Skeletal muscle cell (primary cell): ENCODE data around the gene MDFI.

ENCODE experiments used
- DNase-seq: peaks from one replicate; pipeline ENCODE4 v3.0.0-alpha.2; 2010; ENCODE audit warnings: low read depth
- H3K4me3 ChIP-seq: 2 replicates; pipeline ENCODE4 v1.5.1; 2011; ENCODE audit warnings: low read depth, mild to moderate bottlenecking, control low read depth, low read length, moderate library complexity

MDFI gene

GRCh38 chr6:41638002-41638934, at the start of gene MDFI:
MDFI (plus strand) TSS chr6:41638468; CDS start chr6:41638750, 282 bp downstream.
- no peak for DNase-seq
- peak within 1 kb of the TSS; percentile 59 for H3K4me3 ChIP-seq

GRCh38 chr6:41589223-41589622, 49.0 kb upstream of the MDFI start:
- no peak for DNase-seq
- H3K4me3 ChIP-seq = no peak overlapping the region

GRCh38 chr6:41589636-41590622, 48.3 kb upstream of the MDFI start:
- no peak for DNase-seq
- H3K4me3 ChIP-seq = no peak overlapping the region

- DNase-seq = no peak
These were observed 47.1 kb upstream of the MDFI start for GRCh38 chr6:41591122-41591521.

GRCh38 chr6:41591859-41592502, 46.3 kb upstream of the MDFI start:
- DNase-seq = no peak

More at GRCh38 chr6:41591122-41591521, 47.1 kb upstream of the MDFI start:
- H3K4me3 ChIP-seq = no peak overlapping the region

GRCh38 chr6:41593406-41593805, 44.9 kb upstream of the MDFI start:
- no peak for DNase-seq
- no peak overlapping the region for H3K4me3 ChIP-seq

More at GRCh38 chr6:41591859-41592502, 46.3 kb upstream of the MDFI start:
- no peak overlapping the region for H3K4me3 ChIP-seq

GRCh38 chr6:41593839-41594238, 44.4 kb upstream of the MDFI start:
- no peak overlapping the region for H3K4me3 ChIP-seq
- no peak for DNase-seq

GRCh38 chr6:41594326-41594725, 43.9 kb upstream of the MDFI start:
- H3K4me3 ChIP-seq = no peak overlapping the region
- DNase-seq = no peak

- DNase-seq = no peak
These were observed 43.5 kb upstream of the MDFI start for GRCh38 chr6:41594766-41595165.

GRCh38 chr6:41595166-41595565, 43.1 kb upstream of the MDFI start:
- no peak for DNase-seq
- H3K4me3 ChIP-seq = no peak overlapping the region

More at GRCh38 chr6:41594766-41595165, 43.5 kb upstream of the MDFI start:
- H3K4me3 ChIP-seq = no peak overlapping the region

GRCh38 chr6:41596096-41596685, 42.1 kb upstream of the MDFI start:
- no peak for DNase-seq
- no peak overlapping the region for H3K4me3 ChIP-seq

- no peak for DNase-seq
- no peak overlapping the region for H3K4me3 ChIP-seq
These were observed 41.5 kb upstream of the MDFI start for GRCh38 chr6:41596807-41597206.

GRCh38 chr6:41597246-41598000, 40.8 kb upstream of the MDFI start:
- no peak for DNase-seq
- H3K4me3 ChIP-seq = no peak overlapping the region

GRCh38 chr6:41598670-41599014, 39.6 kb upstream of the MDFI start:
- no peak overlapping the region for H3K4me3 ChIP-seq
- DNase-seq = no peak

- no peak for DNase-seq
- H3K4me3 ChIP-seq = no peak overlapping the region
These were observed 39.0 kb upstream of the MDFI start for GRCh38 chr6:41599015-41599851.

GRCh38 chr6:41599852-41600445, 38.3 kb upstream of the MDFI start:
- DNase-seq = no peak
- no peak overlapping the region for H3K4me3 ChIP-seq

GRCh38 chr6:41600499-41601247, 37.6 kb upstream of the MDFI start:
- DNase-seq = no peak
- no peak overlapping the region for H3K4me3 ChIP-seq
